Activated naive CD8-positive, alpha-beta T cell treated with anti-CD3 and anti-CD28 coated beads, Interleukin-2, amount 10 ng/mL, durations not matched to agents 7 days and 5 days (primary cell): ENCODE results near the gene SPTSSB. TPM values are rescaled to one million over a fixed set of nuclear protein-coding genes. Genes with fewer than 3 reads are reported as not detected.

Source experiments
- ATAC-seq: fragments of 150-1000 bp; cut with Tn5 transposase; one replicate; pipeline ENCODE4 v1.10.0; 2021; ENCODE audit warnings: low read depth, moderate library complexity
- POLR2A ChIA-PET: fragments of 350-600 bp; sonication (Branson Sonifier 250); formaldehyde crosslinking; loops from one replicate; lab custom pipeline; 2021; ENCODE audit warnings: antibody characterized with exemption; lab: Charles Lee
- DNase-seq: peaks from one replicate; pipeline ENCODE4 v3.0.0; 2021
- H3K27ac Mint-ChIP-seq: one replicate; pipeline ENCODE4 v1.8.0; 2022; ENCODE audit warnings: mild to moderate bottlenecking, mixed read lengths
- H3K27me3 Mint-ChIP-seq: one replicate; pipeline ENCODE4 v1.8.0; 2022; ENCODE audit warnings: mild to moderate bottlenecking, moderate library complexity, mixed read lengths
- H3K36me3 Mint-ChIP-seq: one replicate; pipeline ENCODE4 v1.8.0; 2021; ENCODE audit warnings: mild to moderate bottlenecking, mixed read lengths
- H3K4me1 Mint-ChIP-seq: one replicate; pipeline ENCODE4 v1.8.0; 2021; ENCODE audit warnings: mixed read lengths
- H3K4me3 Mint-ChIP-seq: one replicate; pipeline ENCODE4 v1.8.0; 2022; ENCODE audit warnings: mild to moderate bottlenecking, moderate library complexity, mixed read lengths
- H3K9me3 Mint-ChIP-seq: one replicate; pipeline ENCODE4 v1.8.0; 2021; ENCODE audit warnings: mixed read lengths
- total RNA-seq, 2 experiments: library from RNA; stranded (reverse); gene quantifications; one replicate each; pipeline ENCODE4 v1.2.3, GENCODE V29; 2021

SPTSSB gene
- total RNA-seq, 2 experiments from 2014 or later = 0.08 TPM; not detected in 1

GRCh38 chr3:161405836-161406235 lies 34.5 kb upstream of the SPTSSB start:
- peaks cover 7% of the 10 kb centered on the region for H3K36me3 Mint-ChIP-seq
- POLR2A ChIA-PET = interaction anchor here (1.2 to 1.4 kb wide), 2 partner anchors 8 to 94 kb away, joined by 3 read pairs; no protein-coding TSS in a partner anchor
- no peak overlapping the region for H3K27ac Mint-ChIP-seq
- DNase-seq = no peak
- ATAC-seq = no peak
- no peak overlapping the region for H3K4me3 Mint-ChIP-seq
- peaks cover 13% of the 10 kb centered on the region for H3K4me1 Mint-ChIP-seq
- H3K27me3 Mint-ChIP-seq = peaks cover 66% of the 10 kb centered on the region
- peaks cover 3% of the 10 kb centered on the region for H3K9me3 Mint-ChIP-seq

GRCh38 chr3:161405087-161405486 lies 33.8 kb upstream of the SPTSSB start:
- no peak for DNase-seq
- POLR2A ChIA-PET = no interaction called here
- Mint-ChIP-seq H3K27me3 (peaks cover 67% of the 10 kb centered on the region), H3K4me1 (peaks cover 13% of the 10 kb centered on the region), H3K4me3 (no peak overlapping the region), H3K9me3 (peaks cover 3% of the 10 kb centered on the region), H3K27ac (no peak overlapping the region), H3K36me3 (peaks cover 7% of the 10 kb centered on the region)
- ATAC-seq = no peak

GRCh38 chr3:161403251-161403650 lies 31.9 kb upstream of the SPTSSB start:
- POLR2A ChIA-PET = no interaction called here
- DNase-seq = no peak
- Mint-ChIP-seq H3K9me3 (peaks cover 3% of the 10 kb centered on the region), H3K4me3 (no peak overlapping the region), H3K27me3 (peaks cover 75% of the 10 kb centered on the region), H3K4me1 (peaks cover 16% of the 10 kb centered on the region), H3K27ac (no peak overlapping the region), H3K36me3 (peaks cover 12% of the 10 kb centered on the region)
- no peak for ATAC-seq

GRCh38 chr3:161401389-161401788 lies 30.1 kb upstream of the SPTSSB start:
- no peak overlapping the region for H3K4me3 Mint-ChIP-seq
- H3K36me3 Mint-ChIP-seq = peaks cover 28% of the 10 kb centered on the region
- ATAC-seq (no peak), DNase-seq (no peak)
- no peak overlapping the region for H3K27ac Mint-ChIP-seq
- H3K9me3 Mint-ChIP-seq = peaks cover 12% of the 10 kb centered on the region
- H3K4me1 Mint-ChIP-seq = peaks cover 13% of the 10 kb centered on the region
- POLR2A ChIA-PET = no interaction called here
- peaks cover 78% of the 10 kb centered on the region for H3K27me3 Mint-ChIP-seq

- peaks cover 12% of the 10 kb centered on the region for H3K4me1 Mint-ChIP-seq
- no peak overlapping the region for H3K4me3 Mint-ChIP-seq
- DNase-seq (no peak), ATAC-seq (no peak)
- peaks cover 28% of the 10 kb centered on the region for H3K36me3 Mint-ChIP-seq
- H3K9me3 Mint-ChIP-seq = peaks cover 11% of the 10 kb centered on the region
- POLR2A ChIA-PET = no interaction called here
- H3K27ac Mint-ChIP-seq = no peak overlapping the region
- peaks cover 80% of the 10 kb centered on the region for H3K27me3 Mint-ChIP-seq
Measured at GRCh38 chr3:161400650-161401049, 29.3 kb upstream of the SPTSSB start.

GRCh38 chr3:161395115-161396012 lies 24.0 kb upstream of the SPTSSB start:
- peaks cover 30% of the 10 kb centered on the region for H3K36me3 Mint-ChIP-seq
- H3K4me1 Mint-ChIP-seq = peaks cover 32% of the 10 kb centered on the region
- DNase-seq (no peak), ATAC-seq (peak; percentile 92)
- peaks cover 9% of the 10 kb centered on the region for H3K9me3 Mint-ChIP-seq
- peak overlapping the region; percentile 56 for H3K27ac Mint-ChIP-seq
- H3K4me3 Mint-ChIP-seq = peak overlapping the region; percentile 54
- POLR2A ChIA-PET = interaction anchor here (2.3 kb wide), 1 partner anchor 84 kb away, joined by 7 read pairs; no protein-coding TSS in a partner anchor
- H3K27me3 Mint-ChIP-seq = peaks cover 63% of the 10 kb centered on the region

- Mint-ChIP-seq H3K4me3 (no peak overlapping the region), H3K27me3 (peaks cover 68% of the 10 kb centered on the region), H3K36me3 (peaks cover 30% of the 10 kb centered on the region), H3K4me1 (peaks cover 32% of the 10 kb centered on the region), H3K27ac (no peak overlapping the region), H3K9me3 (peaks cover 9% of the 10 kb centered on the region)
- POLR2A ChIA-PET = interaction anchor here (2.3 kb wide), 1 partner anchor 83 kb away, joined by 7 read pairs; no protein-coding TSS in a partner anchor
- ATAC-seq (no peak), DNase-seq (no peak)
Measured at GRCh38 chr3:161393803-161394202, 22.5 kb upstream of the SPTSSB start.

- Mint-ChIP-seq H3K9me3 (peaks cover 9% of the 10 kb centered on the region), H3K36me3 (peaks cover 25% of the 10 kb centered on the region), H3K27ac (no peak overlapping the region), H3K4me1 (peaks cover 27% of the 10 kb centered on the region), H3K27me3 (peaks cover 68% of the 10 kb centered on the region), H3K4me3 (no peak overlapping the region)
- POLR2A ChIA-PET = interaction anchor here (2.3 kb wide), 1 partner anchor 82 kb away, joined by 7 read pairs; no protein-coding TSS in a partner anchor
- DNase-seq (no peak), ATAC-seq (no peak)
Measured at GRCh38 chr3:161393310-161393709, 22.0 kb upstream of the SPTSSB start.

- no peak for ATAC-seq
- no peak overlapping the region for H3K4me3 Mint-ChIP-seq
- peaks cover 66% of the 10 kb centered on the region for H3K27me3 Mint-ChIP-seq
- H3K27ac Mint-ChIP-seq = no peak overlapping the region
- H3K9me3 Mint-ChIP-seq = peaks cover 6% of the 10 kb centered on the region
- DNase-seq = no peak
- H3K36me3 Mint-ChIP-seq = peaks cover 21% of the 10 kb centered on the region
- POLR2A ChIA-PET = no interaction called here
- H3K4me1 Mint-ChIP-seq = peaks cover 27% of the 10 kb centered on the region
Measured at GRCh38 chr3:161392853-161393252, 21.5 kb upstream of the SPTSSB start.

- H3K36me3 Mint-ChIP-seq = peaks cover 6% of the 10 kb centered on the region
- POLR2A ChIA-PET = no interaction called here
- no peak overlapping the region for H3K27ac Mint-ChIP-seq
- DNase-seq (no peak), ATAC-seq (no peak)
- H3K4me1 Mint-ChIP-seq = peaks cover 17% of the 10 kb centered on the region
- peaks cover 67% of the 10 kb centered on the region for H3K27me3 Mint-ChIP-seq
- H3K9me3 Mint-ChIP-seq = no peaks in the 10 kb centered on the region
- H3K4me3 Mint-ChIP-seq = no peak overlapping the region
Measured at GRCh38 chr3:161390200-161390599, 18.9 kb upstream of the SPTSSB start.

- POLR2A ChIA-PET = no interaction called here
- no peak overlapping the region for H3K4me3 Mint-ChIP-seq
- H3K4me1 Mint-ChIP-seq = peaks cover 10% of the 10 kb centered on the region
- H3K9me3 Mint-ChIP-seq = no peaks in the 10 kb centered on the region
- peaks cover 6% of the 10 kb centered on the region for H3K36me3 Mint-ChIP-seq
- DNase-seq (no peak), ATAC-seq (no peak)
- H3K27ac Mint-ChIP-seq = no peak overlapping the region
- H3K27me3 Mint-ChIP-seq = peaks cover 71% of the 10 kb centered on the region
Measured at GRCh38 chr3:161389445-161390035, 18.2 kb upstream of the SPTSSB start.

GRCh38 chr3:161388855-161389254 lies 17.5 kb upstream of the SPTSSB start:
- H3K36me3 Mint-ChIP-seq = peaks cover 6% of the 10 kb centered on the region
- ATAC-seq = no peak
- POLR2A ChIA-PET = no interaction called here
- peaks cover 3% of the 10 kb centered on the region for H3K4me1 Mint-ChIP-seq
- H3K27me3 Mint-ChIP-seq = peaks cover 78% of the 10 kb centered on the region
- H3K9me3 Mint-ChIP-seq = no peaks in the 10 kb centered on the region
- DNase-seq = no peak
- H3K27ac Mint-ChIP-seq = no peak overlapping the region
- H3K4me3 Mint-ChIP-seq = no peak overlapping the region

- no peak for ATAC-seq
- Mint-ChIP-seq H3K27ac (no peak overlapping the region), H3K4me1 (no peaks in the 10 kb centered on the region), H3K27me3 (peaks cover 74% of the 10 kb centered on the region), H3K9me3 (no peaks in the 10 kb centered on the region), H3K4me3 (no peak overlapping the region), H3K36me3 (peaks cover 1% of the 10 kb centered on the region)
- POLR2A ChIA-PET = no interaction called here
- DNase-seq = no peak
Measured at GRCh38 chr3:161386991-161387770, 15.9 kb upstream of the SPTSSB start.
